Measurements from ENCODE around the gene BTD.
"Not testable (repeated sequence)": the region's sequence is repeated elsewhere in the genome, so short reads cannot be mapped to it uniquely, and the experiment has no call there.

The BTD gene, protein sequence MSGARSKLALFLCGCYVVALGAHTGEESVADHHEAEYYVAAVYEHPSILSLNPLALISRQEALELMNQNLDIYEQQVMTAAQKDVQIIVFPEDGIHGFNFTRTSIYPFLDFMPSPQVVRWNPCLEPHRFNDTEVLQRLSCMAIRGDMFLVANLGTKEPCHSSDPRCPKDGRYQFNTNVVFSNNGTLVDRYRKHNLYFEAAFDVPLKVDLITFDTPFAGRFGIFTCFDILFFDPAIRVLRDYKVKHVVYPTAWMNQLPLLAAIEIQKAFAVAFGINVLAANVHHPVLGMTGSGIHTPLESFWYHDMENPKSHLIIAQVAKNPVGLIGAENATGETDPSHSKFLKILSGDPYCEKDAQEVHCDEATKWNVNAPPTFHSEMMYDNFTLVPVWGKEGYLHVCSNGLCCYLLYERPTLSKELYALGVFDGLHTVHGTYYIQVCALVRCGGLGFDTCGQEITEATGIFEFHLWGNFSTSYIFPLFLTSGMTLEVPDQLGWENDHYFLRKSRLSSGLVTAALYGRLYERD

DNA sequence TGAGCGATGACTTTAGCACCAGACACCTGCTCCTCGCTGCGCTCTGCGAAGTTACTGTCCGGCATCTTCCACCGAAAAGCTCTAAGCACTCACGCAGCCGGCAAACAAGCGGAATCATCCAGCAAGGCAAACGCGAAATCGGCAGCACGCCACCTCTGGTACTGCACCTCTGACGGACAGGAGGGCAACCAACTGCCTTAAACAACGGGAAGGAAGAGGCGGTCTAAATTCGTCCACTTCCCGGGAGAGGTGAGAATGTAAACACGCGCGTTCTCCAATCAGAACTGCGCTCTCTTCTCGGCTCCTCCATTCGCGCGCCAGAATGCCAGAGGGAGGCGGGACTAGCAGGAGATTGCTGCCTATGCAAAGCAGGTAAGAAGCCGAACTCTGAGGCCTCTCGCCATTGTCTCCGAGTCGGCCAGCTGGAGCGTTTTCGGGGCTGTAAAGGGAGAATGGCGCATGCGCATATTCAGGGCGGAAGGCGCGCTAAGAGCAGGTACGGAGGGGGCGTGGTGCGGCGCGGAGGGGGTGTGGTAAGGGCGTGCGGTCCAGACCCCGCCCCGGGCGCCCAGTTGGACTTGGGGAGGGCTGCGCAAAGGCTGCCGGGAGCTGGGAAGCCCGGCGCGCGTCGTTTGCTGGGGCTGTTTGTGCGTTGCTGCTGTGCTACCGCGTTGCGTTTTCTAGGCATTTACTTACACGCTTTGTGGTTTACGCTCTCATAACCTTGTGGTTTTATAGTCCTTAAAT is at the start of gene BTD, which contains the start of gene HACL1:
Gene BTD, plus strand, starts transcription at position 347 of the 747 bp plus-strand sequence. CDS start 33,695 bp downstream, outside the sequence.
Gene HACL1, minus strand, starts transcription at position 171 of the 747 bp plus-strand sequence. Its CDS starts 106 bp downstream, at position 65.
- no peak for DNase-seq

DNA sequence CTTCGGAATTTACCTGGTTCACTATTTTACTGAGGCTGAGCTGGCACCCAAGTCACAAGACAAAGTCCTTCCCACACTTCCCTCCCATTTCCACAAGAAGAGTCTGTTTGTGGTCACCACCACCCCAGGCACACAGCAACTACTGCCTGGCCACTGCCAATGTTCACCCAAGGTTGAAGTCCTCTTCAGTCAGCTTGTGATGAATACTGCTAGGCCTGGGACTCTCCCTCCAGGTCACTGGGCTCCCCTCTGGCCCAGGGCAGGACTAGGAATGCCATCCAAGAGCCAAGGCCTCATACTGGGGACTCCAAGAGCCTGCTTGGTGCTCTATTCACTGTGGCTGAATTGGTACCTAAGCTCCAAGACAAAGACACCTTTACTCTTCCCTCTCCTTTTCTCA is 49.6 kb upstream of the BTD start:
- DNase-seq, result no peak

DNA sequence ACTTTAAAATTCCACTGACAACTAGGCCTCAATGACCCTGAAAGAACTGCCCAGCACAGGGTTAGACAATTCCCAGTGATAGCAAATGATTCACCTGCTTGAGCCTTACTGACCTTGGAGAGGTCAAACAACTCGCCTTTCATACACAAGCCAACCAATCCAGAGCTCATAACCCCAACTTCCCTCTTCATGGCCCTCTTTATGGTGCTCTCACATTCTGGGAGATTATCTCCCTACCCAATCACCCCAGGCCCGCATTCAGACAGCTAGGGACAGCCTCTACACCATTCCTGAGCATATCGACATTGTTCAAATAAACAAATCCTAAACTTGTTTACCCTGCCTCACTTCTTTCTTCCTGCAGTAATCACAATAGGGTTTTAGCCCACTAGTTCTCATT is 47.8 kb upstream of the BTD start:
- DNase-seq, result no peak

DNA sequence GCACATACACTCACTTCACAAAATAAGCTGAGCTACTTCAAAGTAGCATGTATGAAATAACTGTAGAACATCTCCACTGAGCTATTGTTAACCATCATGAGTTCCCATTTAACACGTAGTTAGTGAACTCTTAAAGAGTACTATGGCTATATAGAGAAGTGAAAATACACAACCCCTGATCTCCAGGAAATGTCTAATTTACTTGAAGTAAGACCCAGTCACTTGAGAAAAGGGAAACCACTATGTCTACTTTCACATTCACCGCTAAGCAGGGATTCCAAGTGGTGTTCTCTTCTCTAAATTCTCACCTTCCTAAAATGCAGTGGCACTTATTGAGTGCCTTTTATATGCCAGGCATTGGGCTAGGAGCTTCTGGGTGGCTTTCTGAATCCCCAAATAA is 45.0 kb upstream of the BTD start:
- DNase-seq, result no peak

DNA sequence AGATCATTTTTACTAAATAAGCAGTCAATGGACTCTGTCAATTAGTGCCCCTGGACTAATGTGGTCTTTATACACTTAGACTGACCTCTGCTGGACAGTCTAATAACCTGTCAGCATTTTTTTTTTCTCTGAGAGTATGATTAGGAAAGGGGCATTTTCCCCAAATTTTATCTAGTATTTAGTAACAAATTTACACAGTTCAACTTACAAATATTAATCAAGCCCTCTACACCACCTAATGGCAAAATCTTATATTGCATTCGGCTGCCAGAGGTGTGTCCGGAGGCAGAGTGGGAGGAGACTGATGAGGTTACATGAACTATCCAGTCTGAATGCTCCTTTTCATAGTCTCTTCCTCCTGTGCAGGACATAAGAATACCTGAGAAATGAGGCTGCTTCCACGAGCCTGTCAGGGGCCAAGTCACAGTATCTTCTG is 44.0 kb upstream of the BTD start:
- peak; percentile 50 for DNase-seq

DNA sequence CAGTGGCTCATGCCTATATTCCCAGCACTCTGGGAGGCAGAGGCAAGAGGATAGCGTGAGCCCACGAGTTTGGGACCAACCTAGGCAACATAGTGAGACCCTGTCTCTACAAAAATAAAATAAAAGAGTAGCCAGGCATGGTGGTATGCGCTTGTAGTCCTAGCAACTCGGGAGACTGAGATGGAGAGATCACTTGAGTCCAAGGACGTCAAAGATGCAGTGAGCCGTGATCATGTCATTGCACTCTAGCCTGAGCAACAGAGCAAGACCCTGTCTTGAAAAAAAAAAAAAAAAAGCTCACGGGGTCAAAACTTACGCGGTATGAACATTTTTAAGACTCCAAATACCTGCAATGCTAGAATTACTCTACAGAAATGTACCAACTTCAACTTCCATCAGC is 43.0 kb upstream of the BTD start:
- DNase-seq, result no peak

DNA sequence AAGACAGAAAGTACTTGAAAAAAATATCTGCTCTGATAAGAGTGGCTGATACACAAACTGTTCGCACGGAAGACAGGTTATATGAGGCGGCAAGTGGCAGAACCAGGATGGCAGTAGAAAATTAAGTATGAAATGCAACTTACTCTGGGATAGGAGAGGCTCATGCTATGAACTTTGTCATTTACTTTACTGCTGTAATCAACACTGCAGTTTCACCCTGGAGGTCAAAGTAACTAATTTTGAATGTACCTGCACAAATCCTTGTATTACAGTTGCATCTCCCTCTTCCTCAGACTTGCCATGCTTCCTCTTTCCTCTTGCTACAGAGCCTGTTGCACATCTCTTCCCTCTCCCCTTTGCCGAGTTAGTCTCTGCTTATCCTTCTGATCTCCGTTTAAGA is 39.0 kb upstream of the BTD start:
- no peak for DNase-seq

DNA sequence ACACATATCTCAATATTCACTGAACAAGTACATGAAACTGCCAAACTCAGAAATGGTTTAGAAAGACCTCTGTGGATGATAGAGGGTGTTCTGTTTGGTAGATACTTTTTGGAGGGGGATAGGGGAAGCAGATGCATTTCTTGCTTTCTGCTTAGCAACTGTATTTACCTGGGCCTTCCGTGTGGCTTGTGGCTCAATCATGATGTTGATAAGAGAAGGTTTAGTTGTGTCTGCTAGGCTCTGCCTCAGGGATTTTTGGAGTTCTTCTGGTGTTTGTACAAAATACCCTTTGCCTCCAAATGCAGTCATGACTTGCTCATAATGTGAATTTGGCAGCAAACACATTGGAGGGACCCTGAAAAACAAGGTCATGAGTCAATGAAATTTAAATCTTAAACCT is 38.4 kb upstream of the BTD start:
- DNase-seq, result no peak

DNA sequence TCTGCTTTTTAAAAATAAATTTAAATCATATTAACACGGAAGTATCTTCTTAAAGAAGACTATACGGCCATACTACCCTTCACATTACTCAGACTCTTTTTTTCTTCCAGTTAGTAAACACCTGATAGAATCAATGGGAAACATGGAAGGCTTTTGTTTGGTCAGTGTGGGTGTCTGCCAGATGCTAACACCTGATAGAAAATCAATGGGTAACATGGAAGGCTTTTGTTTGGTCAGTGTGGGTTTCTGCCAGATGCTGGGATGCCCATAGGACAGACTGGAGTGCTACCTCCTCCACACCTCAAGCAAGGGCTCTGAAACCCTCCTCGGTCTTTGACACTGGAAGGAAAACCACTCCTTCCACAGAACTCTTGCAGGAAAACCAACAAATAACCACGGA is 29.4 kb upstream of the BTD start:
- no peak for DNase-seq

DNA sequence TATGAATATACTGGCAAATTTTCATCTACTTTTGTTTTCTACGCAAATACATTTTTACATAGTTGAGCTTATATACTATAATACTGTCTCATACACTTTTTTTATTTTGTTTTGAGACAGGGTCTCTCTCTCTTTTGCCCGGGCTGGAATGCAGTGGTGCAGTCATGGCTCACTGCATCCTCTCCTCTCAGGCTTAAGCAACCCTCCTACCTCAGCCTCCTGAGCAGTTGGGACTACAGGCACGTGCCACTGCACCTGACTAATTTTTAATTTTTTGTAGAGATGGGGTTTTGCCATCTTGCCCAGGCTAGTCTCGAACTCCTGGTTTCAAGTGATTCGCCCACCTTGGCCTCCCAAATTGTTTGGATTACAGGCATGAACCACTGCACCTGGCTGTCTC is 26.1 kb upstream of the BTD start:
- no peak for DNase-seq

DNA sequence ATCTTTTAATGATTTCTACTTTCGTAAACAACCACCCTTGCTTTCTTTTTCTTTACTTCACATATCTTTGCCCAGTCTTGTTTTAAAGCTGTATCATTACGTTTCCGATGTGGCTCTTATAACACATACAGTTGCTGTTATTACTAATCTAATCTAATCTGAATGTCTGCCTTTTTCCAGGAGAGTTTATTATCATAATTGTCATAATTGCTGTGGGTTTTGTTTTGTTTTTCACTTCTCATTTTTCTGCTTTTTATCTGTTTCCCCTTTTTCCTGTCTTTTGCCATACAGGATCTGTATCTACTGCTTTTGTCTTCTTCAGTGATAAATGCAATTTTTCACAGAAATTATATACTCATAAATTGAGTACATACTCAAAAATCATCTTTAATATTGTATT is 25.1 kb upstream of the BTD start:
- no peak for DNase-seq

DNA sequence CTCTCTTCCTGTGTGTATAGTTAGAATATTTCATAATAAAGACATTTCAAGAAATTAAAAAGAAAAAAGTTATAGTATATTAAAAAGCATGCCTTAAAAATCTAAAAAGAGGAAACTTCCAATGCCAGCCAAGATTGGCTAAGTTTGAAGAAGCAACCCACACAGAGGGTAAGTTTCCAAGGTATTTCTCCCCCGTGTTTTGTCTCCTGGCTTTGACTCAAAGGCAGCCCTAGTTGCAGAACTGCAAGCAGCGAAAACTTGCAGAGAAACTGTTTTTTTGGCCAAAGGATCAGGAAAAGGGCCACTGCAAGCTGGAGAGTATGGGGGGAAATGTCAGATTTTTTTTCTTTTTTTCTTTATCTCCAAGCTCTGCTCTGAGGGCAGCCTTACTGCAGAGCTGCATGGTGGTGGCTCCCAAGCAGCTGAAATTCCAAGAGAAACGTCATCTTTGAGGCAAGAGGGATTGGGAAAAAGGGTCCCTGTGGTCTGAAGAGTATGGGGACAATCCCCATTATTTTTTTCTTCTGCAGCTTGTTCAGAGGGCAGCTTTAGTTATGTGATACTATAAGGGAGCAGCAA is 23.2 kb upstream of the BTD start:
- no peak for DNase-seq

DNA sequence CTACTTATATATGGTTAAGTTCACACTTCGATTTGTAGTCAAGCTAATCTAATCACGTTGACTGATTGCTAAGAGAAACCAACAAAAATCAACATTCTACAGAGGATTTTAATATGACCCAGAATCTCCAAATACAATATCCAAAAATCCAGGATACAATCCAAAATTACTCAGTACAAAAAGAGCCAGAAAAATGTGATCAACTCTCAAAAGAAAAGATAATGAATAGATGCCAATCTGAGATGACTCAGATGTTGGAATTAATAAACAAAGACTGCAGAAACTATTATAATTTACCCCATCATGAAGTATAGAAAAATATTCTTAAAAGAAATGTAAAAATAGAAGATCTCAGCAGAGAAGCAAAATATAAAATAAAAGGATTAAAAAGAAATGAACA is 22.5 kb upstream of the BTD start:
- no peak for DNase-seq

DNA sequence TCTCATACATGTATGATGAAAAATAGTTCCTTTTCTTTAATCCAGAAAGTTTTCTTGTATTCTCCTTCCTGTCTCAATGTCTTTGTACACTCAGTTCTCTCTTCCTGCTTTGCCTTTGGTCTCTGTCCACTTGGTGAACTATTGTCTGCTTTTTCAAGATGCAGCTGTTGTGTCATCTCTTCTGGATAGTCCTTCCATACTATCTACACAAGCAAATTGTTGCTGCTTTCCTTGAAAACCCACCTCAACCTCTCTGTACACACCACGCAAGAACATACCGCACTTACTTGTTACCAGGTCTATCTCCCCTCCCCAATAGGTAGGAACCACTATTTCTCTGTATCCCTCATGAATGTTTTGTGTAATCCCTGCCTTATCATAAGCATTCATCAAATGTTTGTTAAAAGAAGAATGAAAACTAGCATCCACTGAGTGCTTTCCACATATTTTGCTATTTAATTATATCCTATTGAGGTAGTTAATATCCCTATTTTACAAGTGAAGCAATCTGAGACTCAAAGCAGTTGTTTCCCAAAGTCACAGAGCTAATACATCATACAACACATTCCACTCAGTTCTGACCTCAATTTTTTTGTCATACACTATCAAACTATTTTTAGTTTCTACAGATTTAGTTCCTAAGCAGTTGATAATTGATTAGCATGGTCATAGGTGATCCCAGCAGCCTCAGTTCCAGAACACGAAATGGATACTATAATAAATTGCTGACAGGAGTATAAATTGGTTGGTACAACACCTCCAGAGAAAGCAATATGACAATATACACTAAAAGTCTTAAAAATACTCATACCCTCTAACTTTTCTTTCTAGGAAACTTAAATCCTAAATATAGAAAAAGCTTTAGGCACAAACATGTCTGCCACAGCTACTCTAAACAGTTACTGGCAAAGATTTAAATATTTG is 19.8 kb upstream of the BTD start:
- DNase-seq, result no peak

DNA sequence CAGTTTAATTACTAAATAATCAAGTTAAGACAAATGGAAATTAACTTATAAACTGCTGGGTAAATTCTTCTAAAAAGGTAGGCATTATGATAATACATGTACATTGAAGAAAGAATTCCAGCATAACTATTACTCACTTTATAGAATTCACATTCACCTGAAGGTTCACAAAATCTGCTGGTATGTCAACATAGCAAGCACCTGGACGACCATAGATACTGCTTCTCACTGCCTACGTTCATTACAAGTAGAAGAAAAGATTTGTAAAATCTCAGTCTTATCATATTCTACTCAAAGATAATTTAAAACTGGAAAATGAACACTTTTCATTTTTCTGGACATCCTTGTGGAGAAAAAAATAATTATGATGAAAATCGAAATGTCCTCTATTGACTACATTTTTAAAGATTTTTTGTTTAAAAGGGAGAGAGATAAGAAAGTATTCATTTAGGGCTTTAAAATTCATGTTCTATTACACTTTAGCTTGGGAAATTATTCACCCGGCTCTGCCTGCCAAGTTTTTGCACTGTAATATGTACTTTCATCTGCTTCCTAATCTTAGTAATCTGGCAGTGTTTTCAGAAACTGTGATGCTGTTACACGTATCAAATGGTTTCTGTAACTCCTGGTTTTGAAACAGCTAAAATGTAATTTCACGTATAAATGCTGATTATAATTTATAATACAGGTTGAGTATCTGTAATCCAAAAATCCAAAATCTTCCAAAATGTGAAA is 16.3 kb upstream of the BTD start:
- no peak for DNase-seq

DNA sequence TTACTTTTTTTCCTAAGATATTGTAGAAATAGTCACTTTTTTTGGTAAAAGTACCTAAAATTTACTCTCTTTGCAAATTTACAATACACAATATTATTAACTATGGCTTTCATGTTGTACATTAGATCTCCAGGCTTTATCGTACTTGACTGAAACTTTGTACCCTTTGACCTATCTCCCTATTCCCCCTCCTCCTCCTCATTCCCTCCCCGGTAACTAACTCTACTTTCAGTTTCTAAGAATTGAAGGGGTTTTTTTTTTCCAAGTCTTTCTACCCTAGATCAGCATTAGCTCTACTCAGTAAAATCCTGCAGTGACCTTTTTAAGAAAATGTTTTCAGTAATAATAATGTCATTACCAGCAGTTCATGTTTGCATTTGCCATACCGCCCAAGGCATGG is 10.3 kb upstream of the BTD start:
- DNase-seq, result no peak

DNA sequence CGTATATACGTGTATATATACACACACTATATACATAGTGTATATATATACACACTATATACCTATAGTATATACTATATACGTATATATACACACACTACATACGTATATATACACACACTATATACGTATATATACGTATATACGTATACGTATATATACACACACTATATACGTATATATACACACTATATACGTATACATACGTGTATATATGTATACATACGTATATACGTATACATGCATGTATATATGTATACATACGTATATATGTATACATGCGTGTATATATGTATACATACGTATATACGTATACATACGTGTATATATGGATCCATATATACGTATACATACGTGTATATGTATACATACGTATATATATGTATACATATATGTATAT is 9.6 kb upstream of the BTD start:
- DNase-seq, result no peak

DNA sequence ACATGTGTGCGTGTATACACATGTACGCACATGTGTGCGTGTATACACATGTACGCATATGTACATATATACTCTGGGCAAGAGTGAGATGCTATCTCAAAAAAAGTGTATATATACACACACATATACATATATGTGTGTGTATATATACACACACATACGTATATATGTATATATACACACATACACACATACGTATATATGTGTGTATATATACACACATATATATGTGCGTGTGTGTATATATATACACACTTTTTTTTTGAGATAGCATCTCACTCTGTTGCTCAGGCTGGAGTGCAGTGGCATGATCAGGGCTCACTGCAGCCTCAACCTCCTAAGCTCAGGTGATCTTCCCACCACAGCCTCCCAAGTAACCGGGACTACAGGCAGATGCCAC is 8.6 kb upstream of the BTD start:
- DNase-seq, result no peak

DNA sequence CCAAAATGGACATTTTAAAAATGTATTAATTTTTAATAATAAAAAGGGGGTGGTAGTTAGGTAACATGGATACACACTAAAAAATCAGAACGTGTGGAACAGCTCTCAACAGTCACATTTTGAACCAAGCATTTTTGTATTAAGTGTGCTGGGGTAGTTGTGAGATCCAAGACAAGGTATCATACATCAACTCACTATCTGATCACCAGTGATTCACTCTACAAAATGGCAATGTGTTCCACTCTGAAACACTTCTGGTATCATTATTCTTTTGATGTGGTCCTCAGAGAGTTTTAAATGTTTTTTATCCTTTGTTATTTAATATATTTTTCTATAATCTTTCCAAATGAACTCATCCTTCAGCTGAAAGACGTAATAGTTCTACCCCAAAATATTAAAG is 5.6 kb upstream of the BTD start:
- no peak for DNase-seq

DNA sequence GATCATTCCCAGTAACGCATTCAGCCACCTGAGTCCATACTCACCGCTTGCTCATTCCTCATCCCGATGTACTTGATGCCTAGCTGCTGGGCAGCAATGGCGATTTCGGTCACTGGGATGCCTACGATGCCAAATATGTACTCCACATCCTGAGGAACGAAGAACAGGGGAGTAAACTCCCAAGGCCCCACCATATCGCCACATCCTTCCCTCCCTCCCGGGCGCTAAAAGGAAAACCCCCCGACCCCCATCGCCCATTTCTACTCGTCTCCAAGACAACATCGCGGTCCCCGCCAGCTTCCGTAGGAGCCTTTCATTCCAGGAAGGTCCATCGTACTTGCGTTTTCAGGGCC is 523 bp upstream of the BTD start:
- DNase-seq, result no peak

DNA sequence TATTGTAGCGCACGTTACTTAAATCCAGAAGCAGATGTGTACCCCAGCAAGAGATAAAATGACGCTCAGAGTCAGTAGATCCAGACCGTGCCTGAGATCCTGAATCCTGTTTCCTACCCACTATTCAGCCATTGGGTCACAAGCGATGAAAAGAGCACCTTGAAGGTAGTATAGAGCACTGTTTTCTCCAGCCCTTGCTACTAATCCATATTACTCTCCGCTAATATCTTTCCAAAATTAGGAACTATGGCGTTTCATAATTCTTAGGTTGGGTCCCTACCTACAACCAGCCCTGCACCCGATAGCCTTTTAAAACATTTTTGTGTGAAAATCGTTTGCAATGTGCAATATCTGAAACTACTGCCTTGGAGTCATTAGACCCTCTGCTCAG is 596 bp downstream of the BTD start:
- DNase-seq, result no peak

DNA sequence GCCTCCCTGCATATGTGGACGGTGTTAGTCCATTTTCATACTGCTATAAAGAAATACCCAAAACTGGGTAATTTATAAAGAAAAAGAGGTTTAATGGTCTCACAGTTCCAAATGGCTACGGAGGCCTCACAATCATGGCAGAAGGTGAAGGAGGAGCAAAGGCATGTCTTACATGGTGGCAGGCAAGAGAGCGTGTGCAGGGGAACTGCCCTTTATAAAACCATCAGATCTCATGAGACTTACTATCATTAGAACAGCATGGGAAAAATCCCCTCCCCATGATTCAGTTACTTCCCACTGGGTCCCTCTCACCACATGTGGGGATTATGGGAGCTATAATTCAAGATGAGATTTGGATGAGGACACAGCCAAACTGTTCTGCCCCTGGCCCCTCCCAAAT is 1.3 kb downstream of the BTD start:
- not testable (repeated sequence) for DNase-seq

All from NCI-H1694 treated with DMSO at 0.1 percent for 48 hours (cell line).